Transverse colon (tissue), 4 donors: ENCODE data around the gene GALNT1. TPM values are rescaled to one million over a fixed set of nuclear protein-coding genes. Genes with fewer than 3 reads are reported as not detected.

Source experiments
- DNase-seq: peaks from one replicate; pipeline ENCODE4 v3.0.0-alpha.2; 2019
- H3K27ac ChIP-seq, 4 donors: fragments of 200-600 bp; sonication (generic); 2 replicates each; pipeline ENCODE4 v1.5.1; 2016 to 2018; ENCODE audit warnings: inconsistent platforms in 4 of 4
- H3K27me3 ChIP-seq: fragments of 200-600 bp; sonication (generic); 2 replicates; pipeline ENCODE4 v1.5.1; 2017; ENCODE audit warnings: inconsistent platforms
- H3K36me3 ChIP-seq, 4 donors: fragments of 200-600 bp; sonication (generic); 2 replicates each; pipeline ENCODE4 v1.5.1; 2017 to 2019; ENCODE audit warnings: inconsistent platforms in 4 of 4
- H3K4me1 ChIP-seq, 4 donors: fragments of 200-600 bp; sonication (generic); 2 replicates each; pipeline ENCODE4 v1.5.1; 2017 to 2020; ENCODE audit warnings: inconsistent platforms in 4 of 4
- H3K4me3 ChIP-seq, 4 donors: fragments of 200-600 bp; sonication (generic); 1 replicate in 1 of 4; 2 replicates in 3 of 4; pipeline versions ENCODE4 v1.5.1 to v1.6.1; 2017 to 2019; ENCODE audit warnings: inconsistent platforms in 4 of 4
- H3K9me3 ChIP-seq, 2 donors: fragments of 200-600 bp; sonication (generic); 2 replicates each; pipeline ENCODE4 v1.5.1; 2017 to 2019; ENCODE audit warnings: inconsistent platforms in 2 of 2
- EP300 ChIP-seq: sonication (generic); formaldehyde crosslinking; IDR thresholded peaks from one replicate; pipeline ENCODE4 v1.6.1; 2017; ENCODE audit warnings: antibody characterized with exemption, low read depth
- POLR2A ChIP-seq: fragments of 450-650 bp; IDR thresholded peaks from one replicate; pipeline ENCODE4 v1.6.1; 2016; ENCODE audit warnings: antibody characterized with exemption, mild to moderate bottlenecking, moderate library complexity
- POLR2AphosphoS5 ChIP-seq, 3 donors: sonication (generic); formaldehyde crosslinking; IDR thresholded peaks; one replicate each; pipeline ENCODE4 v1.6.1; 2016; ENCODE audit warnings: antibody characterized with exemption in 3 of 3
- WGBS, 2 donors: methylation state at CpG; one replicate each; pipeline ENCODE4 v1.1.5; 2018; ENCODE audit warnings: low coverage in 1 of 2; 5-methylcytosine and 5-hydroxymethylcytosine counted together
- in situ Hi-C, 4 donors: fragments of 200-750 bp; cut with MboI; loops; one replicate each; pipeline versions ENCODE4 v1.15.0 to v1.15.1; 2017; ENCODE audit warnings: low sequenced_read_pairs in 3 of 4, low pct_ligation_motif_present in 1 of 4, low pct_unique_long_range_greater_than_20kb in 1 of 4
- intact Hi-C: fragments of 100-400 bp; cut with DNase I; formaldehyde crosslinking; loops from one replicate; pipeline ENCODE4 v1.15.1; 2023; ENCODE audit warnings: low total_unique reads
- total RNA-seq, 4 donors: library from RNA; depleted of rRNA; stranded (reverse); fragments of >200 nt; gene quantifications; one replicate each; pipeline ENCODE4 v1.1.0, GENCODE V29; 2016
- TF ChIP-seq, protein P1 (sequence below), 5 experiments: fragments of 200-600 bp in 3 of 5; fragments of 450-650 bp in 2 of 5; sonication (generic) in 3 of 5; IDR thresholded peaks; 1 replicate in 2 of 5; 2 replicates in 3 of 5; pipeline ENCODE4 v1.5.1; 2016 to 2017; ENCODE audit warnings: antibody characterized with exemption in 5 of 5, inconsistent platforms in 3 of 5, mild to moderate bottlenecking in 2 of 5, moderate library complexity in 1 of 5

GALNT1 gene
- total RNA-seq, 4 donors from 2014 or later, result 21.7 to 86.8 (median 57.6) TPM

DNA sequence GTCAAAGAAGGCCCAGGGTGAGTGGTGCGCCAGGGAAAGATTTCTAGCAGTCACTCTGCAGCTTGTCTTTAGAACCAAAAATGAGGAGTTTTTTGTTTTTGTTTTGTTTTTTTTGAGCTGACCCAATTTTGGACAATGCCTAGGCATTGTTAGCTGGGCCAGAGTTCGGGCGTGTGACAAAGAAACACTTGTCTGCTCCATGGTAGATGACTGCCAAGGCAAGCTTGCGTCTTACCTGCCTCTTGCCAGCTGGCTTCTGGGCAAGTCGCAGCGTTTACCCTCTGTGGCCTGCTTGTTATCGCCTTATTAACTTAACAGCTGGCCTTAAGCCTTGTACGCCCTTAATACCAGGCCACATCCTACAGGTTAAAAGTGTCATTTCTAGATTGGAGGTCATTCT is 114.3 kb downstream of the GALNT1 start:
- Histone ChIP-seq H3K9me3 (no peaks in the 10 kb centered on the region), H3K4me3 (no peak overlapping the region), H3K36me3 (peaks cover 0 to 25% (median 10%) of the 10 kb centered on the region in 4 donors), H3K27me3 (no peaks in the 10 kb centered on the region), H3K27ac (no peak overlapping the region), H3K4me1 (no peaks in the 10 kb centered on the region)
- in situ Hi-C loops, result no loop called here
- intact Hi-C loops, result no loop called here
- no peak for TF ChIP-seq EP300
- TF ChIP-seq POLR2AphosphoS5 (IDR thresholded peaks at IDR 0.05), result no peak
- TF ChIP-seq POLR2A, result no peak
- TF ChIP-seq, protein P1, sequence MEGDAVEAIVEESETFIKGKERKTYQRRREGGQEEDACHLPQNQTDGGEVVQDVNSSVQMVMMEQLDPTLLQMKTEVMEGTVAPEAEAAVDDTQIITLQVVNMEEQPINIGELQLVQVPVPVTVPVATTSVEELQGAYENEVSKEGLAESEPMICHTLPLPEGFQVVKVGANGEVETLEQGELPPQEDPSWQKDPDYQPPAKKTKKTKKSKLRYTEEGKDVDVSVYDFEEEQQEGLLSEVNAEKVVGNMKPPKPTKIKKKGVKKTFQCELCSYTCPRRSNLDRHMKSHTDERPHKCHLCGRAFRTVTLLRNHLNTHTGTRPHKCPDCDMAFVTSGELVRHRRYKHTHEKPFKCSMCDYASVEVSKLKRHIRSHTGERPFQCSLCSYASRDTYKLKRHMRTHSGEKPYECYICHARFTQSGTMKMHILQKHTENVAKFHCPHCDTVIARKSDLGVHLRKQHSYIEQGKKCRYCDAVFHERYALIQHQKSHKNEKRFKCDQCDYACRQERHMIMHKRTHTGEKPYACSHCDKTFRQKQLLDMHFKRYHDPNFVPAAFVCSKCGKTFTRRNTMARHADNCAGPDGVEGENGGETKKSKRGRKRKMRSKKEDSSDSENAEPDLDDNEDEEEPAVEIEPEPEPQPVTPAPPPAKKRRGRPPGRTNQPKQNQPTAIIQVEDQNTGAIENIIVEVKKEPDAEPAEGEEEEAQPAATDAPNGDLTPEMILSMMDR (IDR thresholded peaks at IDR 0.05), result no peak
- WGBS, 2 donors, result 86 to 92% methylated on average over 5 to 8 of the region's 8 CpGs
- no peak for DNase-seq

DNA sequence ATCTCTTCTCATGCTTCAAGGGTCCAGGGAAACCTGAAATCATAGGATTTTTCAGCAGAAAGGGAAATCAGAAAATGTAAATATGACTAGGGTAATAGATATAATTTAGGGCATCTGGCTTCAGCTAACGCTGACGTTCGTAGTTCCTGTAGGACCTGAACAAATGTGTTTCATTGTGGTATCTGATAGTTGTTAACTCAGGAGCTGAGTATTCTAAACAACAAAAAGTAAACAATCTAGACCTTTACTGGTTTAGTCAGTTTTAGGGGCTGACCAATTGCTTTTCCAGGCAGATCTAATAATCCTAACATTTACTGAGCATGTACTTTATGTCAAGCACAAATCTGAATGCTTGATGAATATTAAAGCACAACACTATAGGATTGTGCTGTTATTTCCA is 114.8 kb downstream of the GALNT1 start:
- TF ChIP-seq EP300 (no peak), POLR2AphosphoS5 (IDR thresholded peaks at IDR 0.05) (no peak), POLR2A (no peak)
- TF ChIP-seq, protein P1 (IDR thresholded peaks at IDR 0.05), result no peak
- in situ Hi-C loops, result no loop called here
- Histone ChIP-seq H3K9me3 (no peaks in the 10 kb centered on the region), H3K27me3 (no peaks in the 10 kb centered on the region), H3K4me3 (no peak overlapping the region), H3K27ac (no peak overlapping the region), H3K4me1 (no peaks in the 10 kb centered on the region), H3K36me3 (peaks cover 0 to 20% (median 8%) of the 10 kb centered on the region in 4 donors)
- intact Hi-C loops, result no loop called here
- no peak for DNase-seq
- WGBS, 2 donors, result 72 to 82% methylated on average over 3 of the region's 3 CpGs

DNA sequence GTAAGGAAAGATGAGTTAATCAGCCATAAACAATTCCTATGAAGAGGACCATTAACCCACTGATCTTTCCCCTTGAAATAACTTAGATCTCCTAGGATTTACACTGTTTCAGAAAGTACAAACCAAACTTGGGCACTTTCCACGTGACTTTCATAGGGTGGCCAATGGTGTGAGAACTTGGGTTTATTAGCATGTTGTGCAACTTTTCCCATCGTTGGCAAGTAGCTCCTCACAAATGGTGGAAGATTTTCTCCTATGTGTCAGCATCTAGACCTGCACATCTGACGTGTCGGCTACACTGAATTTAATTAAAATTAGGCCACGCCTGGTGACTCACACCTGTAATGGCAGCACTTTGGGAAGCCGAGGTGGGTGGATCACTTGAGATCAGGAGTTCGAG is 116.3 kb downstream of the GALNT1 start:
- 83 to 100% methylated on average over 1 to 7 of the region's 7 CpGs for WGBS, 2 donors
- Histone ChIP-seq H3K9me3 (no peaks in the 10 kb centered on the region), H3K4me3 (no peak overlapping the region), H3K27ac (no peak overlapping the region), H3K27me3 (no peaks in the 10 kb centered on the region), H3K36me3 (peaks cover 0 to 8% (median under 1%) of the 10 kb centered on the region in 4 donors), H3K4me1 (no peaks in the 10 kb centered on the region)
- no peak for DNase-seq
- in situ Hi-C loops (no loop called here), intact Hi-C loops (no loop called here)
- TF ChIP-seq EP300 (no peak), POLR2A (no peak), POLR2AphosphoS5 (IDR thresholded peaks at IDR 0.05) (no peak)
- TF ChIP-seq, protein P1 (IDR thresholded peaks at IDR 0.05), result no peak

DNA sequence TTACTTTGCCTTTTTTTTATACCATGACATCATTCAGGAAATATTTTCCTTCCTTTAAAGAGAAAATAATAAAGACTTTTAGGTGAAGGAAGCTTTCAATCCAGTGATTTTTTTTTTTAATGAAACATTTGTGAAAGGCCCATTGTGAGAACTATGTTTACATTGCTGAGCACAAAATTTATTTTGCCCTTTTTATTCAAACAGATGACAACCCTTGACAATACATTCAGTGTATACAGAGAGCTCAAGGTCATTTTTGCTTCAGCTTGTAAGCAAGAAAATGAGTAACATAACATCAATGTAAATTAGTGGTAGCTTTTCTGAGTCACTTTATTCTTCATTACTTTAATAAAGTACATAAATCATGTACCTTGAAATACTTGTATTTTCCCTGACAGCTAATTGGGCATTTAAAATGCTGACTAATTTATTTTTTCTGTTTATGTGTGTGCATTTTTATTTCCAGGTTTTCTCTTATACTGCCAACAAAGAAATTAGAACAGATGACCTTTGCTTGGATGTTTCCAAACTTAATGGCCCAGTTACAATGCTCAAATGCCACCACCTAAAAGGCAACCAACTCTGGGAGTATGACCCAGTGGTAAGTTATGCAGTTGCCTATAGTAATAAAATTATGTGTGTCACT is 121.6 kb downstream of the GALNT1 start:
- in situ Hi-C loops (no loop called here), intact Hi-C loops (no loop called here)
- H3K36me3 ChIP-seq, result peaks cover 0 to 6% (median 0%) of the 10 kb centered on the region in 4 donors
- no peaks in the 10 kb centered on the region for H3K27me3 ChIP-seq
- TF ChIP-seq, protein P1 (IDR thresholded peaks at IDR 0.05), result no peak
- TF ChIP-seq POLR2A, result no peak
- TF ChIP-seq EP300, result no peak
- TF ChIP-seq POLR2AphosphoS5 (IDR thresholded peaks at IDR 0.05), result no peak
- H3K27ac ChIP-seq, result no peak overlapping the region
- H3K9me3 ChIP-seq, result no peaks in the 10 kb centered on the region
- H3K4me1 ChIP-seq, result no peaks in the 10 kb centered on the region
- H3K4me3 ChIP-seq, result no peak overlapping the region
- no peak for DNase-seq
